GM12864 (cell line): ENCODE measurements around the gene RFNG.

Experiments used
- DNase-seq: peaks from one replicate; pipeline ENCODE4 v3.0.0-alpha.2; 2011; ENCODE audit warnings: low read depth
- H3K4me3 ChIP-seq: 2 replicates; pipeline ENCODE4 v1.5.1; 2011; ENCODE audit warnings: mild to moderate bottlenecking, low read depth, low read length, control low read depth
- TF ChIP-seq, protein P1 (sequence below): IDR thresholded peaks from 2 replicates; pipeline ENCODE4 v1.5.1; 2011; ENCODE audit warnings: low read depth, mild to moderate bottlenecking, moderate library complexity, low read length, control low read depth, inconsistent platforms; ENCODE audit errors: missing control alignments

The RFNG gene

DNA sequence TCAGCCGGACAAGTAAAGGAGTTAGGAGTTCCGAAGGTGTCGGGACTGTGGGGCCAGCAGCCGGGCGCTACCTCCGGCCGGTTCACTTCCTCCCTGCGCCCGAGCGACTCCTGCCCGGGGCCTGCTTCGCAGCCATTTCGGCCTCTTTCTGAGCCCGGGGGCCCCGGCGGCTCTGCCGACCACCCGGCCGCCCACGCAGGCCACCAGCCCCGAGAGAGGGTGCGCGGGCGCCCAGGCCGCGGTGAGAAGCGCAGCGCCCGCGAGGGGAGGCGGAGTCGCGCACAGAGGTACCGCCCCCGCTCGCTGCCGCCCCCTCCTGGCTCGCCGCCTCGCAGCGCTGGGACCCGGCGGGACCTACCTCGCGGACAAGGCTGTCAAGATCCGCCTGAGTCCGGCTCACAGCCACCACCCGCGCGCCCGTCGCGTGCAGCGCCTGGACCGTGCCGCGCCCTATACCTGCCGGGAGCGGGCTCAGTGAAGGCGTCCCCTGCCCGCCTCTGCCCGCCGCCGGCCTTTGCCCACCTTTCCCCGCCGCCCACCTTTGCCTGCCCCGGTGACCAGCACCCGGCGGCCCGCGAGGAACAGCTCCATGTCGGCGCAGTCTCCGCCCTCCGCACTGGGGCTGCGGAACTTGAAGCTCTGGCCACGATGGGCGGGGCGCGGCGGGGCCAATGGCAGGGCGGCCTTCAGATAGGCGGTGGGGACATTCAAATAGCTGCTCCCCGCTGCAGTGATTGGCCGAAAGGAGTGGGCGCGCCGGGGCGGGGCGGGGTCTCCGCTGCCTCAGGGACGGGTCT lies 14.3 kb downstream of the RFNG start, which contains the start of gene DCXR:
Gene DCXR (minus strand): TSS at position 606 of the 797 bp plus-strand sequence. CDS start 15 bp downstream, at position 591.
- DNase-seq, result peak; percentile 82
- TF ChIP-seq, protein P1, sequence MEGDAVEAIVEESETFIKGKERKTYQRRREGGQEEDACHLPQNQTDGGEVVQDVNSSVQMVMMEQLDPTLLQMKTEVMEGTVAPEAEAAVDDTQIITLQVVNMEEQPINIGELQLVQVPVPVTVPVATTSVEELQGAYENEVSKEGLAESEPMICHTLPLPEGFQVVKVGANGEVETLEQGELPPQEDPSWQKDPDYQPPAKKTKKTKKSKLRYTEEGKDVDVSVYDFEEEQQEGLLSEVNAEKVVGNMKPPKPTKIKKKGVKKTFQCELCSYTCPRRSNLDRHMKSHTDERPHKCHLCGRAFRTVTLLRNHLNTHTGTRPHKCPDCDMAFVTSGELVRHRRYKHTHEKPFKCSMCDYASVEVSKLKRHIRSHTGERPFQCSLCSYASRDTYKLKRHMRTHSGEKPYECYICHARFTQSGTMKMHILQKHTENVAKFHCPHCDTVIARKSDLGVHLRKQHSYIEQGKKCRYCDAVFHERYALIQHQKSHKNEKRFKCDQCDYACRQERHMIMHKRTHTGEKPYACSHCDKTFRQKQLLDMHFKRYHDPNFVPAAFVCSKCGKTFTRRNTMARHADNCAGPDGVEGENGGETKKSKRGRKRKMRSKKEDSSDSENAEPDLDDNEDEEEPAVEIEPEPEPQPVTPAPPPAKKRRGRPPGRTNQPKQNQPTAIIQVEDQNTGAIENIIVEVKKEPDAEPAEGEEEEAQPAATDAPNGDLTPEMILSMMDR, result peak; percentile 84

DNA sequence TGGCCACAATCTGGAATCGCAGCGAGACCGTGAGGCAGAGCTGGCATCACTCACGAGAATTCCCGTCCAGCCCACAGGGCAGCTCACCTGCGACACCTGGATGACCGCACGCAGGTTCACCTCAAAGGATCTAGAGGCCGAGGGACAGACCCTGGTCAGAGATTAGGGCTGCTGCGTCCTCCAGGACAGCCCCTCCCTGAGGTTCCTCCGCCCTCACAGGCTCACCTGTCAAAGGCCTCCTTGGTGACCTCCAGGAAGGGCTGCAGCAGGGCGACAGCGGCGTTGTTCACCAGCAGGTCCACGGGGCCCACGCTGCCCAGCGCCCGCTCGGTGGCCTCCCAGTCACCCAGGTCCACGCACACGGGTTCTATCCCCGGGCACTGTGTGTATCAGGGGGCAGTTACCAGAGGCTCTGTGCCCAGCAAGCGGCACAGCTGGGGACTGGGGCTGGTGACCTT lies 14.9 kb downstream of the RFNG start:
- H3K4me3 ChIP-seq, result peak overlapping the region; percentile 51
- TF ChIP-seq, protein P1, result no peak
- DNase-seq, result no peak

More for the DNA sequence above, 14.3 kb downstream of the RFNG start, which contains the start of gene DCXR:
- peak within 1 kb of the TSS; percentile 51 for H3K4me3 ChIP-seq

DNA sequence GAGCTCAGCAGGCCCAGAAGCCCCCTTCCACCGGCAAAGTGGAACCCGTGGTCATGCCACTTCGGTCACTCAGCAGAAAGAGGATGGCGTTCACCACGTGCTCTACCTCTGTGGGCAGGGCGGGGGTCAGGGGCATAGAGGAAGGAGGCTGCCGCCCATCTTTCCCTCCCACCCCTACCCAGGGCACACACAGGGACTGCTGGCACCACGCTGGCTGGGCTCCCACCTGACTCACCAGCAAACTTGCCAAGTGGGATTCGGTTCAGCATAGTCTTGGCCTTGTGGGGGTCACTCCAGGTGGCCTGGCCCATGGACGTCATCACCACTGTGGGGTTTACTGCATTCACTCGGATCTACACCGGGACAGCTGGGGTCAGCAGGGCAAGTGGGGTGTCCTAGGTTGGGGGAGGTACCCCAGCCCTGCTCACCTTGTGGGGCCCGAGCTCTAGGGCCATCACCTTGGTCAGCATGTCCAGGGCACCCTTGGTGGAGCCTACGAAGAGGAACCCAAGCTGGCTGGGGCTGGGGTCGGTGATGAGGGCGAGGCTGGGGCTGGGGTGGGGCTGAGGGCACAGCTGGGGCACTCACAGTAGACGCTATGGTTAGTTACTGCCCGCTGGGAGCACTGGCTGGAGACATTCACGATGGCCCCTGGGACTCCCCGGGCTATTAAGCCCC lies 15.5 kb downstream of the RFNG start:
- peak overlapping the region; percentile 51 for H3K4me3 ChIP-seq
- TF ChIP-seq, protein P1, result no peak

DNA sequence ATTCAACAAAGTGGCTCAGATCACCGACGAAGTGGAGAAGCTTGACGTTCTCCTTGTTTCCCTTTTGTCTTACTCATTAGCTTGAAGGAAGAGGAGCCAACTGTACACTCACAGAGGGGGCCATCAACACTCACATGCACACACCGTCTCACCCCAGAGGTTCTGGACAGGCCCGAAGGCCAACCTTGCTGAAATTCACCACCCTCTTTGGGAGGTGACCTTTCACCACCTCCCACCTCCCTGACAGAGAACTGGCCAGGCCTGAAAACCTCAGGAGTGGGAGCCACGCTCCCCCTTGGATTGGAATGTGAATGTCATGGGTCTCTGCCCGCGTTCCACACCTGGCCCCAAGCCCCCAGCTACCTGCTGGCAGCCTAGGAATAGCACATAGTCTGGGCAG lies 16.1 kb downstream of the RFNG start:
- TF ChIP-seq, protein P1, result no peak

More for the DNA sequence above, 15.5 kb downstream of the RFNG start:
- no peak for DNase-seq

DNA sequence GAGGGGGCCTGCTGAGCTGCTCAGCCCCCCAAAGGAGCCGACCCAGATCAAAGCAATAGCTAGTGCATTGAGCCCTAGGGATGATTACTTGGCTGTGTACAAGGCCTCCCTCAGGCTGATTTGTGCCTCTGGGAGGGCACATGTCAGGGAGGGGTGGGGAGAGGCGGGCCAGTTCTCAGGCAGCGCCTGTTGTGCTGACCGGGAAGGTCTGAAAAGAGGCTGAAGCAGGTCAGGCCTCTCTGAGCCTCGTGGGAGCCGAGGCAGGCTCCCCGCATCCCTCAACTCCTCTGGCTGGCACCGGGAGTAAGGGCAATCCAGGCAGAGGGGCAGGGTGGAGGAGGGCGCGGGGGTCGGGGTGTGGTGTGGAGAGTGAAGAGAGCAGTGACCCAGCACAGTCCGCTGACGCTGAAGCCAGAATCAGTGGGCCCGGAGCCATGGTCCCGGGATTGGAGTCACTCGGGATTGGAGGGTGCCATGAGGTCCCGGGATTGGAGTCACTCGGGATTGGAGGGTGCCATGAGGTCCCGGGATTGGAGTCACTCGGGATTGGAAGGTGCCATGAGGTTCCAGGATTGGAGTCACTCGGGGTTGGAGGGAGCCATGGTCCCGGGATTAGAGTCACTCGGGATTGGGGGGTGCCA lies 17.1 kb downstream of the RFNG start:
- no peak overlapping the region for H3K4me3 ChIP-seq
- DNase-seq, result no peak
- TF ChIP-seq, protein P1, result no peak

More for the DNA sequence above, 16.1 kb downstream of the RFNG start:
- no peak for DNase-seq
- H3K4me3 ChIP-seq, result no peak overlapping the region

DNA sequence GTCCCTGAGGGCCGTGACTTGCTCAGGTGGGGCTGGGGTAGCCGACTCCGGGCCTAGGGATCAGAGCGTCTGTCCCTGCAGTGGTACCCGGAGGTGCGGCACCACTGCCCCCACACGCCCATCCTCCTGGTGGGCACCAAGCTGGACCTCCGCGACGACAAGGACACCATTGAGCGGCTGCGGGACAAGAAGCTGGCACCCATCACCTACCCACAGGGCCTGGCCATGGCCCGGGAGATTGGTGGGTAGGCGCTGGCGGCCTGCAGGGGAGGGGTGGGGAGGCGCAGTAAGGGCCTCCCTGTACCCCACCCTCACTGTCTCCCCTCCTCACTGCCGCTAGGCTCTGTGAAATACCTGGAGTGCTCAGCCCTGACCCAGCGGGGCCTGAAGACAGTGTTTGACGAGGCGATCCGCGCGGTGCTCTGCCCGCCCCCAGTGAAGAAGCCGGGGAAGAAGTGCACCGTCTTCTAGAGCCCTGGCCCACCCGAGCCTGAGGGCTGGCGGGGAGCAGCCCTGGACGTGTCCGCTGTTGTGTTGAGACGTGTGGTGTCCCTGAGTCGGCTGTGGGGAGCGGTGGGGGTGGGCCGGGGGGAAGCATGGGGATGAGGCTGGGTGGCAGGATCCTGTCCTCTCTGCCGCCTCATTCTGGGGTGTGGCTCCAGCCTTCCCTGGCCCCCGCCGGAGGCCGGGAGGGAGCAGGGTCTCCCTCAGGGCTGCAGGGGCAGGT lies 18.1 kb downstream of the RFNG start:
- DNase-seq, result no peak
- H3K4me3 ChIP-seq, result no peak overlapping the region
- TF ChIP-seq, protein P1, result no peak
